CMK (cell line): Measurements from ENCODE around the gene AQP3.
A peak's percentile ranks its signal among the peaks of the same experiment; 100 is the strongest.
"Not testable (repeated sequence)": the region's sequence is repeated elsewhere in the genome, so short reads cannot be mapped to it uniquely, and the experiment has no call there.

Experiments
- DNase-seq: peaks from one replicate; pipeline ENCODE4 v3.0.0-alpha.2; 2010; ENCODE audit warnings: low read depth

Gene AQP3

DNA sequence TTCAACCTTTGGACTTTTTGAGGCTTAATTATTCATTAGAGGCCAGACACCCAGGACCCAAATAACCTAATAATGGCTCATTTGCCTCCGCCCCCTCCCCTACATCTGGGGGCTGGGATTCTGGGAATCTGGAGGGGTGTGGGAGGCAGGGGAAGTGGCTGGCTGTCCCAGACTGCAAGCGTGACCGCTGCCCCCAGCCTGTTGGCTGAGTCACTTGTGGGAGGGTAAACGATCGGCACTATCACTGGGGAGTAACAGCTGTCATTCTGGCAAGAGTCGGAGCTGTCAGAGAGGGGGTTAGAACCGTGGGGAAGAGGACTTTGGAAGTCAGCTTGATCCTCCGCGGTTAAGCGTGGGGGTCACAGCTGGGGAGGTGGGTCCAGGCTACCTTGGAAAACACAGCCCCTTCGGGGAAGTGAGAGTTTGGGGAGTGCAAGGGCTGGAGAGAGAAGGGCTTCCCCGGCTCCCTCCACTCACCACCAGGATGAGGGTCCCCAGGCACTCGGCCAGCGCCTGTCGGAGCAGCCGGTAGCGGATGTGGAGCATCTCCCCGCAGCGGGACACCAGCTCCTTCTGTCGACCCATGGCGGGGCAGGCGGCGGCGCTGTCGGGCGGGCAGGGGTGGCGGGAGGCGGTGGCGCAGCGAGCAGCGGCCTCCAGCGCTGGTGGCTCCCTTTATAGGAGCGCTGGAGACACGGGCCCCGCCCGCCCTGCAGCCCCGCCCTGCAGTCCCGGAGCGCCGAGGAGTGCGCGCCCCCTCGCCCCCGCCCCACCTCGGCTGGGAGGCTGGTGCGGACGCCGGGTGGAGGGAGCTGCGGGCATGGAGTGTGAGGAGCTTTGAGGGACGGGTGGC lies at the start of gene AQP3:
Gene AQP3, minus strand, starts transcription at position 648 of the 853 bp plus-strand sequence. Its CDS starts 63 bp downstream, at position 585.
- peak; percentile 84 for DNase-seq

DNA sequence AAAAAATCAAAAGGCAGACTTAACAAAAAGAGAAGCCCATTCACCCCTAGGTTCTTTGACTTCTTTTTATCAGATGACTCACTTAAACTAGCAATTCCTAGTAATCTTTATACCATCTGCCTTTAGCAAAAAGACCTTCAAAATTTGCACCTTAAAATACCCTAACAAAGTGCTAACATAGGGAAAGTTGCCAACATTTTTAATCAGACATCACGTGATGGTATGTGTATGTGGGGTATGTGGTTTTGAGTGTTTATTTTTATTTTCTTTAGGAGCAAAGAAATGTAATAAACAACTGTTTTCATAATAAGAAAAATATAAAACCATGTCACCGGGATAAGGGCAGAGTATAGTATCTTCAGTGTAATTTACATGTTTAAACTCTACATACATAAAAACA lies 46.4 kb upstream of the AQP3 start:
- DNase-seq: not testable (repeated sequence)

DNA sequence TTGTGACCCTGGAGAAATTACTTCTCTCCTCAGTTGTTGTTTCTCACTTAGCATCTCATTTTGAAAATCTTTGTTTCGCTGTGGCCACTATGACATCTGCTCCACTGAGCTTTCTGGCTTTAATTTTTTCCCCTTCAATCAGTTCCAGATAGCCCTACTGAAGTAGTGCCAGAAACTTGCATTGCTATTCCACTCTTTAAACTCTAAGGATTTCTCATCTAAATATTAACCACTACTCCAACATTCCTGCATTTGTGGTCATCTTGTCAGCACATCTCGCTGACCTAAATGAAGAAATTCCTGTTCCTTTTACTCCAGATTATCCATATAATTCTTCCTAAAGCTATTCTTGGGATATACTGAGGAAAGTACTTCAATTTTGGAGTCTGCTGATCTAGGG lies 41.7 kb upstream of the AQP3 start:
- DNase-seq: no peak

DNA sequence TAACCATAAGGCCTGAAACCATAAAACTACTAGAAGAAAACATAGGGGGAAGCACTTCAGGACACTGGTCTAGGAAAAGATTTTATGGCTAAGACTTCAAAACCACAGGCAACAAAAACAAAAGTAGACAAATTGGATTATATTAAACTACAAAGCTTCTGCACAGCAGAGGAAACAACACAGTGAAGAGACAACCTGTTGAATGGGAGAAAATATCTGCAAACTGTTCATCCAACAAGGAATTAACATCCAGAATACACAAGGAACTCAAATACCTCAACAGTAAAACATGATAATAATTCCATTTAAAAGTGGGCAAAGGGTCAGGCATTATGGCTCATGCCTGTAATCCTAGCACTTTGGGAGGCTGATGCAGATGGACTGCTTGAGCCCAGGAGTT lies 37.9 kb upstream of the AQP3 start:
- not testable (repeated sequence) for DNase-seq

DNA sequence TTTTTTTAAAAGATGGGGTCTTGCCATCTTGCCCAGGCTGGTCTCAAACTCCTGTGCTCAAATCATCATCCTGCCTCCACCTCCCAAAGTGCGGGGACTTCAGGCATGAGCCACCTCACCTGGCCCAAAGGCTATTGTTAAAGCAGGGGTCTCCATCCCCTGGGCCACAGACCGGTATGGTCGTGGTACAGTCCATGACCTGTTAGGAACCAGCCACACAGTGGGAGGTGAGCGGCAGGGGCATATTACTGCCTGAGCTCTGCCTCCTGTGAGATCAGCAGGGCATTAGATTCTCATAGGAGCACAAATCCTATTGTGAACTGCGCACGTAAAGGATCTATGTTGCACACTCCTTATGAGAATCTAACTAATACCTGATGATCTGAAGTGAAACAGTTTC lies 33.6 kb upstream of the AQP3 start:
- DNase-seq: no peak

DNA sequence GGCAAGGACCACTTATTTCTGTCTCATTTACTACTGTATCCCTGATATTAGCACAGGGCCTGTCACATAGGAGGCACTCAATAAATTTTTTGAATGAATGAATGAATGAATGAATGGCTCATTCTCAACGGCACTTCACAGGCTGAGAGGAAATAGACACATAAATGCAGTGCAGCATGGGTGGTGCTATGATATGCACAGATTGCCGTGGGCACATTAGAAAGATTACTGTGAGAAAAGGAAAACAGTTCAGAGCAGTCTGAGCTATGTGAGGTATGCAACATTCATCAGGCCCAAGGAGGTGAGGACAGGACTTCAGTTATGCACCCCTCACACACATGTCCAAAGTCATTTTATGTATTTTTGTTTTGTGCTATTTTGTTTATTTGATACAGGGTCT lies 32.7 kb upstream of the AQP3 start:
- DNase-seq: no peak

DNA sequence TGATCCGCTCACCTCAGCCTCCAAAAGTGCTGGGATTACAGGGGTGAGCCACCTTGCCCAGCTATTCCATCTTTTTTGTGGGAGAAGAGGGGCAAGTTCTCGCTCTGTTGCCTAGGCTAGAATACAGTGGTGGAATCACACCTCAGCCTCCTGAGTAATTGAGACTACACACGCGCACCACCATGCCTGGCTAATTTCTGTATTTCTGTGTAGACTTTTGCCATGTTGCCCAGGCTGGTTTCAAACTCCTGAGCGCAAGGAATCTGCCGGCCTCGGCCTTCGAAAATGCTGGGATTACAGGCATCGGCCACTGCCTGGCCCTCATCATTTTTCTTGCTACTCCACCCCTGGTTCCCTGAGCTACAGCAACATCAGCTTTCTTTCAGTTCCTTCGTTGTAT lies 29.1 kb upstream of the AQP3 start:
- DNase-seq: no peak

DNA sequence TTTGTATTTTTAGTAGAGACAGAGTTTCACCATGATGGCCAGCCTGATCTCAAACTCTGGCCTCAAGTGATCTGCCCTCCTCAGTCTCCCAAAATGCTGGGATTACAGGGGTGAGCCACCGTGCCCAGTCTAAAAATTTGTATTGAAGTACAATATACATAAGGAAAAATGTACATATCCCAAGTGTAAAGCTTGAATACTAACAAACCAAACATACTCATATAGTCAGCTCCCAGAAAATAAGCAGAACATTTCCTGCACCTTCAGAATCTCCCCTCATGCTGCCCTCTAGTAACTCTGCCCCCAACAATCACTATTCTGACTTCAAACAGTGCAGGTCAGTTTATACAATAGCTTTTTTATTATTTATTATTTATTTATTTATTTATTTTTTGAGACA lies 28.0 kb upstream of the AQP3 start:
- no peak for DNase-seq

DNA sequence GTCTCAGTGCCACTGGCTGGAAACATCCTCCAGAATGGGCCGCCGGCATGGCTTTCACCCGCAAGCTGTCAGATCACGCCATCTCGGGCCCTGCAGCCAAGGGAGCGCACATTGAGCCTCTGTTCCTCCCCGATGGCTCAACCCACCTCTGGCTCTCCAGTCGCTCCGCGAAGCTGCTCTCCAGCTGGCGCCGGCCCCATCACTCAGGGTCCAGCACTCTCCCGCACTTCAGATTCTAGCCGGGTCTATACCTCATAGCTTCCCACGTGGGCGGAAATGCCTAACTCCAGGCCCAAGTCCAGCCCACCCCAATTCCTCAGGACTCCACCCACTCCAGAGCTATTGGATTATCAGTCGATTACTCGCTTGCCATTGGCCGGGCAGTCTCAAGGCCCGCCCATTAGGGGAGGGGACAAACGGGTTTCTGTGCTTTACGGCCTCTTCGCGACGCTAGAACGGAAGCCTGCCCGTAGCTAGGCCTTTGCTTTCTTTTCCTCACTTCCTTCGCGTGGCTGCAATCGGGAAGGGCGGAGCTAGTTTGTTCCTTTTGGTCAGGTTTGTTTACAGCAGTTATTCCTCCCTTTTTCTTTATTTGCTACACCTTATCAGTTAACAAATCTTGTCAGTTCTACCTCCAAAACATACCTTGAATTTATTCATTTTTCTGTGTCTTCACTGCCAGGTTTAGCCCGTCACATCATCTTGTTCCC lies 26.4 kb upstream of the AQP3 start, which contains the start of gene NOL6:
Gene NOL6, minus strand, starts transcription at position 282 of the 710 bp plus-strand sequence. Its CDS starts 82 bp downstream, at position 200.
- DNase-seq: peak; percentile 99

DNA sequence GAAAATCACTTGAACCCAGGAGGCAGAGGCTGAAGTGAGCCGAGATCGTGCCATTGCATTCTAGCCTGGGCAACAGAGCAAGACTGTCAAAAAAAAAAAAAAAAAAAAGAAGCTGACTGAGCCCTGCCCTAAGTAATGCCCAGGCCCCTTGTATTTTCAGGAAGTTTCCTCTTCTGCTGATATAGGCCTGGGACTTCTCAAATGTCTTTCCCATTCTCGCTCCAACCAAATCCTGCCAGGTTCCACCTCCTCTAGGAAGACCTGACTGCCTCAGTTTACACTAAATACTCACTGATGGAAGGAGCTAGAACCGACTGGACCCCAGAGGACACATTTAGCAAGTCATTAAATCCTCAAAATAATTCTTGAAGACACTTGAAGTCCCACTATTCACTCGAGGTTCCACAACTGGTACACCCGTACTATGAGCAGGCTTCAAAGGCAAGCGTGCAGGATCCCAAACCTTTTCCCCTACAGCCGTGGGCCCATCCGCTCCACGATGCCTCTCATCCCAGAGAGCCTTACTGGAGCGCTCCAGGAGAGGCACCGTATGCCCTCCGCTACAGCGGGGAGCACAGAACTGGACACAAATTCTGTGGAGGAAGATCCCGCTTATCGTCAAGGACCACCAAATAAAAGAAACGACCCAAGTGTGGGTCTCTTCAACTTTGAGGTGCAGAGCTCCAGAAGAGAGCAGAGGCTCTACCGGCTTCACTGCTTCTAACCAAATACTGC lies 25.7 kb upstream of the AQP3 start:
- DNase-seq: no peak

DNA sequence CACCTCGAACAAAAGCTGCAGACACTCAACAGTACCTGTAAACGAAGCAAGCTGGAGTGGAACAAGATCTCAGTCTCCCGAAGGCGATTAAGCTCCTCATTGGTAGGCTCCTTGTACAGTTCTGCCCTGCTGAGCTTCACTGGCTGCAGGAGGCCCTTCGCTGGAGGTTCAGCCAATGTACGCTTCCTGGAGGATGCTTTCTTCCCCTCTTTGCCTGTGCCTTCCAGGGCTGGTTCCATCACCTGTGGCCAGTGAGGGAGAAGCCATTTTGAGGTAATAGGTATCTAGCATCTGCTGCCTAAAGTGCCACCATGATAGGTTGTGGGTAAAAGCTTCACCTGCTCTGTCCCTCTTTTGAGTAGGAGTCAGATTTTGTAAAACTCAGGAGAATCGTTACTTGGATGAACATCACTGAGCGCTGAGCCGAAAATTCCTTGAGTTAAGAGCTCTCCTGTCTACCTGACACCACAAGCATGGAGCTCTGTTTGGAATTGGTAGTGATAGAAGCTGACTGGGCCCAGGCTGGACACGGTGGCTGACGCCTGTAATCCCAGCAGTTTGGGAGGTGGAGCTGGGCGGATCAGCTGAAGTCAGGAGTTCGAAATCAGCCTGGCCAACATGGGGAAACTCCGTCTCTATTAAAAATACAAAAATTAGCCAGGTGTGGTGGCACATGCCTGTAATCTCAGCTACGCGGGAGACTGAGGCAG lies 24.9 kb upstream of the AQP3 start:
- DNase-seq: no peak

DNA sequence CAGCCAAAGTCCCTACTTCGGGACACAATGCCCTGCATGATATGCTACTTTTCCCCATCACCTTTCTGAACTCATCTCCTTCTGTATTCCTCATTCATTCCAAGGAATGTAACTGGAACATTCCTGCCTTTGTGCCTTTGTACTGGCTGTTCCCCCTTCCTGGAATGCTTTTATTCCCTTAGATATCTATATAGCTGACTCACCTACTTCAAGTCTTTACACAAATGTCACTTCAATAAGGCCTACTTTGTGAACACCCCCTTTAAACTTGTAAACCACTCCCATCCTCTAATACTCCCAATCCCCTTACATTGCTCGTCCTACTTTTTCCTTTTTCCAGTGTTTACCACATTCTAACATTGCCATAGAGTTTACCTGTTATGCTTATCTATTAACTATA lies 24.0 kb upstream of the AQP3 start:
- no peak for DNase-seq

DNA sequence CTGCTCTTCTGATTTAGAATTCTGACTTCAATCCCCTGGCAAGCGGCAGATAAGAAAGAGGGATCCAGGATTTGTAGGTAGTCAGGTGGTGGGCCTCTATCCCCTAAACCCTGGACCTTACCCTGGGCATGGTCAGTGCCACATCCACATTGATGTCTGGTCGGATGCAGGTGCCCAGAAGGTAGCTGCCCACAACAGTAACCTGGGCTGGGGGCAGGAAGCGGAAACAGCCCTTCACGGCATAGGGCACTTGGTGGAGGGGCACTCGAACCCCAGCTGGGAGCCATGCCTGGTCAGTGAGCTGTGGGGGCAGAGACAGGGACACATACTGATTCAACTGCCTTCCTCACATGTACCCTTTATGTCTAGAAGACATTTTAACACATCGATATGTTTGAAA lies 22.5 kb upstream of the AQP3 start:
- DNase-seq: no peak

DNA sequence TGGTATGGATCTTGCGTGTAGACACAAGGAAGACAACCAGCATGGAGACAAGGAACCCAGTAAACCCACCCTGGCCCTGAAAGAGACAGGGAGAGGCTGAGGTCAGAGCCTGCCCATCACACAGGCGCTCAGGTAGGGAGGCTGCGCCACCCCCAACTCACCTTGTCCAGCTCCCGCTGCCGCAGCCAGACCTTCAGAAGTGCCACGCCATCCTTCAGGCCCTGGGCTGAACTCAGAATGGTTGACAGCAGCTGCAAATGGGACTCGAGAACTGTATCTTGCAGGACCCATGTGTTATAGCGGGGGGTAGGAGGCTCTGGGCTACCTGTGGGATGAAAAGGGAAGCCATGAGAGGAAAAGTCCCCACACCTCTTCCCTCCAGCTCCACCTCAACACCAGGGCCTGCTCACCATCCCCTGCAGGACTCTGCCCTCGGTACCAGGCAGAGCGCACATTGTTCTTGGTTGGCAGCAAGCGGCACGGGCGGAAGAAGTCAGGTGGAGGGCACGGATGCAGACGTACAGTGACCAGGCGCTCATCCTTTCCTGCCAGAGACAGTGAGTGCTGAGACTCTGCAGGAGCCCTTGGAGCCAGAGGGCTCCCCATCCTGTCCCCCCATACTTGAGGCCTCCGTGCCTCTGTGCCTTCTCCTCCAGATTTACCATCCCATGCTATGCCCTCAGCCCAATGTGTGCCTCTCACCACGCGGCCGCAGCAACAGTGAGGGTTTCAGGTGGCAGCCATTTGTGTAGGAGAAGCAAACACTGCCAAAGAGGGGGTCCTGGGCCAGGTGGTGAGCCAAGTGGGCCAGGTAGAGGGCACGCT lies 21.6 kb upstream of the AQP3 start:
- DNase-seq: no peak

DNA sequence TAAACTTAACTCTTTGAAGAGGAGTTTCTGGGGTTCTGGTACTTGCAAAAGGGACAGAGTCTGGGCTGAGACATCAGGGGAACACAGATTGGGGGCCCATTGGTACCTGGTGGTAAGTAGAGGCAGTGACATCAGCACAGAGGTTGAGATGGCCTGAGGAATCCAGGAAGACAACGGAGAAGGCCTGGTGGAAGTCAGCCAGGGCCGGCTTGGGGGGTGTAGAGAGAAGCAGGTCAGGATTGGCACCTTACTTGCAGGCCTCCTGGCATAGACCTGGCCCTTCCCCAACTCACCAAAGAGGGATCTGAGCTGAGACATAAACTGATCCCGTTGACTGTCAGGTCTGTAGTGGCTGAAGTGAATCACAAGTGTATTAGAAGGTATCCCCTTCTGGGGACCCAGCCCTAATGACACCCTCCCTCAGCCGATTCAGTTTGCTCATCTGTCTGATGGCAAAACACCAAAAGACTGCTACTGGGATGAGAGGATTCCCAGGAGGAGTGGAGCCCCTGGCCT lies 20.9 kb upstream of the AQP3 start:
- DNase-seq: no peak

DNA sequence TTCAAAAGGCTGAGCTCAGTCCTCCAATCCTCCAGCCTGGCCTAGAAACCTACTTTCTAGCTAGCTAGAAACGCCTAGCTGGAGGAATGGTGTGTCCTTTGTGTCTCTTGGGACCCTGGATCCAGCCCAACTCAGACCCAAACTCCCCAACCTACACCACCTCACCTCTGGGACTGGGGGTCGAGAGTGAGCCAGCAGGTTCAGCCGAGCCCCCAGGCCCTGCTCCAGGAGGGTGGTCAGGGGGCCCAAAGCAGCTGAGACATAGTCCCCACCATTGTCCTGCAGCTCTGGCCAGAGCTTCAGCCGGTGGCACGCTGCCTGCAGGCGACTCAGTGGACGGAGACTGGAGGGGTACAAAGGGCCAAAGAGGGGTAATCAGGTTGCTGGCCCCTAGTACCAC lies 20.1 kb upstream of the AQP3 start:
- no peak for DNase-seq

DNA sequence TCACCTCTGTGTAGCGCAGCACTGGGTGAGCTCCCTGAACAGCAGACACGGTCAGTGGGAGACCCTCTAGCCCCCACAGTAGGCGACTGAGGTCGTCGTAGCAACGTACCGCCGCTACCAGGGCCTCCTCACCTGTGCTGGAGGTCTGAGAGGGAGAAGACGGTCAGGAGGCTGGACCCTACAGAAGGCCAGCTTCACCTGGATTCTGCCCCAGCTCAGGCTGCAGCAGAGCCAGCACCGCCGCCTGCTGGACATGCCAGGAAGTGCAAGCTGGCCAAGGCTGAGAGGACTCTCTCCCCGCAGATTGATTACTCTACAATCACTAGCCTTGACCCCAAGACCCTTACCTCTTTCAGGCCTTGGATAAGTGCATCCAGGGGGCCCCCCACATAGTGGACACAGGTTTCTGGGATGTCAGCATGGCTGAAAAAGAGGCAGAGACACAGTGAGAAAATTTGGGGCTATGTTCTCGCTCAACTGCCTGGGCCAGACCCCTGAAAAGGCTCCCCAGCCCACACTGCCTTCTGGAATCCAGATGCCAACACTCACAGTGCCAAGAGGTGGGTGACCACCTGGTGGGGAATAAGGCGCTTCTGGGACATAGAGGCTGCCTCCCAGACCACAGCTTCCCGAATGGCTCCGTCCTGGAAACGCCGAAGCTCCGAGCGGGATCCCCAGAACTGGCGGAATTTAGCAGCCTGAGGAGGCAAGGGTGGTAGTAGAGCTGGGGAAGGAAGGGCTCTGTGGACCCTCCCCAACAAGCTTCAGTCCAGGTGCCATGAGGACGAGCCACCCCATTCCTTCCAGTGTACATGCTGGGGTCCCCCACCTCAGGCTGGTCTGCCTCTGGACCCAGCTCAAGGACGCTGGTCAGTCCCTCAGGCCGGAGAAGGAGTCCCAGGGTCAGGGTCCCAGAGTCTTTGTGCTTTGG lies 19.4 kb upstream of the AQP3 start:
- no peak for DNase-seq

DNA sequence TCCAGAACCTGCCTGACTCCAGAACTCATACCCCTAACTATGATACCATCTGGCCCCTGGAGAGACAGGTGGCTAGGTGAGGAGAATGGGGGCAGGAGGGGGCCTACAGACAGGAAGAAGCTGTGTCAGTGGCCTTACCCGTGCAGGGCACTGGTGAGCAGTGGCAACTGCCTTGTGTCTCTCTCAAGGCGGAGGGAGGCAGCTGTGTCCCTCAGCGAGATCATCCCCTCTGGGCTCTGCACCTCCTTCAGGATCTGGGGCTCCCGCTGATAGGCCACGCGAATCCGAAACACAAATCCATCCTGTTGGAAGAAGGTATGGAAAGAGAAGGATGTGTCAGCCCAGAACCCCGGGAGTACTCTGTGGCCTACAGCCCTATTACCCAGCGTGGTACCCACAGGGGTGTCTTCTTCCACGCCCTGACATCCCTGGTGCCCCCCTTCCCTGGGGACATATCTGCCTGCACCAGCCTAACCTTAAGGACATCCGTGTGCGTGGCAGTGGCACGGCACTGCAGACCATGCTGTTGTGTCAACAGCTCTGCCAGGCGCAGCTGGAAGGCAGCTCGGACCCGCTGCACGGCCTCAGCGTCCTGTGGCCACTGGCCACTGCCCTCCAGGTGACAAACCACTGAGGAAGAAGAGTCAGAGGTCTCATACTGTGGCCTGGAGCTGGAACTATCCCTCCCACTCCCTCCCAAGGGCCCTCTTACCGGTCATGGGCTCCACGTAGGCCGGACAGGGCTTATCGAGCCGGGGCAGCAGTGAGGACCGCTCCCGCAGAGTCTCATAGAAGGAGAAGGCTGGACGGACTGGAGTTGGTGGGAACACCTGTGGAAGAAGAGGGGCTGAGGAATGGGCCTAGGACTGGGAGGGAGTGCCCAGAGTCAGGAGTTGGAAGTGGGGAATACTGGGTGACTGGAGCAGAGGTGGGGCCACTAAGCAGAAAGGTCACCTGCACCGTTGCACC lies 18.5 kb upstream of the AQP3 start:
- no peak for DNase-seq

DNA sequence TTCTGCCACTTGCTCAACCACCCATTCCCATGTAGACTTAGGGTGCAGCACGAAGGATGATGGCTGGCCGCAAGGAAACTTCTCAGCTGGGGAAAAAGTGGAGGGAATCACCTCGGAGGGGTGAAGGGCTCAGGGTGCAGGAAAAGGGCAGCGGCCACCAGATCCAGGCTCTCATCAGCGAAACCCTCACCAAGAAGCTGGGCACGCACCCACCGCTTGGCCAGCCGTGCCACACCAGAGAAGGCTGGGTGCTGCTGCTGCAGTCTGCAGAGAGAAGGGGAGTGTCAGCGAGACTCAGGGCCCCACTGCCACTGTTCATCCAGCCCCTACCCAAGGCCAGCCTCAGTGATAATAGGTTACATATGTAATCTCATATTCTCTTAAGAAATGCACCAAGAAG lies 17.7 kb upstream of the AQP3 start:
- DNase-seq: no peak
